SW 1271 (cell line): ENCODE data around the gene NAALADL1.
"Not testable (repeated sequence)": the region's sequence is repeated elsewhere in the genome, so short reads cannot be mapped to it uniquely, and the experiment has no call there.

Experiments used
- DNase-seq, 2 experiments: peaks; one replicate each; lab custom pipeline; 2025; lab: John Stamatoyannopoulos, UW

NAALADL1 gene

DNA sequence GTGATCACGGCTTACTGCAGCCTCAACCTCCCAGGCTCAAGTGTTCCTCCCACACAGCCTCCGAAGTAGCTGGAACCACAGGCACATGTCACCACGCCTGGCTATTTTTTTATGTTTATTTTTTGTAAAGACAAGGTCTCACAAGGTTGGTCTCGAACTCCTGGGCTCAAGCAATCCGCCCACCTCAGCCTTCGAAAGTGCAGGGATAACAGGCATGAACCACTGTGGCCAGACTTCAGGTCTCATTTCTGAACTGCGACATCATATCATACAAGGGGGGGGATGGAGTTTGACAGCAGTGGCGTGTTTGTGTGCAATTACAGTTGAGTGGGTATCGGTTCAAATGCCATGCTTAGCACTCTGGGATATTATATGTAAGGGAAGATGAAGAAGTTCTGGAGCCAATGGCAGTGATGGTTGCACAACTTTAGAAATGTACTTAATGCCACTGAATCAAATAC is 6.9 kb downstream of the NAALADL1 start:
- no peak for DNase-seq

GRCh38 chr11:65047581-65048422 is 10.6 kb downstream of the NAALADL1 start:
- no peak for DNase-seq

GRCh38 chr11:65045728-65046127 is 12.6 kb downstream of the NAALADL1 start:
- DNase-seq, result no peak

GRCh38 chr11:65045061-65045460 is 13.3 kb downstream of the NAALADL1 start:
- no peak for DNase-seq

GRCh38 chr11:65043881-65044501 is 14.4 kb downstream of the NAALADL1 start:
- no peak for DNase-seq

GRCh38 chr11:65042891-65043290 is 15.5 kb downstream of the NAALADL1 start:
- DNase-seq, result no peak

- peak; percentile 83 to 94 for DNase-seq
These were observed 17.3 kb downstream of the NAALADL1 start, which contains the start of gene SAC3D1 for GRCh38 chr11:65040847-65041622. Gene SAC3D1 (plus strand): TSS chr11:65041210. CDS start chr11:65041293, 83 bp downstream.

DNA sequence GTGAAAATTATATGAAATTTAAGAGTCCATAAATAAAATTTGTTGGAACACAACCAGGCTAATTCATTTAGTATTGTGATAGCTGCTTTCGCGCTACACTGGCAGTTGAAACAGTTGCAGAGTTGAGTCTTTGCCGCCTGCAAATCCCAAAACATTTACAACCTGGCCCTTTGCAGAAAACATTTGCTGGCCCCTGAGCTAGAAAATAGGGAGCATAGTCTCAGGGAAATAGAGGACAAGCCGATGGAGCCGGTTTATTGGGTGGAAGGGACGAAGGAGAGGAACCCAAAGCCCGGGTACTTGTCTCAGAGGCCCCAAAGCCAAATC is 17.9 kb downstream of the NAALADL1 start:
- DNase-seq, result no peak

DNA sequence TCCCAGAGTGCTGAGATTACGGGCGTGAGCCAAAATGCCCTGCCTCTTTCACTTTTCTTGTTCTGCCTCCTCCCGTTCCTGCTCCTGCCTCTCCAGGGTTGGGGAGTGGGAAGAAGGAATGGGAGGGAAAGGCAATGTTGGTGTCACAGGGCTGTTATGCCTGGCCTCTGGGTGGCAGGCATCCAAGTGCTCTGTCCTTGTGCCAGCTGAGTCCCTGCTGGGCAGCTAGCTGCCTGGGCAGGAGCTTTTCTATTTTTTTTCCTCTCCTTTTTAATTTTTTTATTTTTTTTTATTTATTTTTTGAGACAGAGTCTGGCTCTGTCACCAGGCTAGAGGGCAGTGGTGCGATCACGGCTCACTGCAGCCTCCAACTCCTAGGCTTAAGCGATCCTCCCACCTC is 21.4 kb downstream of the NAALADL1 start:
- DNase-seq, result no peak

DNA sequence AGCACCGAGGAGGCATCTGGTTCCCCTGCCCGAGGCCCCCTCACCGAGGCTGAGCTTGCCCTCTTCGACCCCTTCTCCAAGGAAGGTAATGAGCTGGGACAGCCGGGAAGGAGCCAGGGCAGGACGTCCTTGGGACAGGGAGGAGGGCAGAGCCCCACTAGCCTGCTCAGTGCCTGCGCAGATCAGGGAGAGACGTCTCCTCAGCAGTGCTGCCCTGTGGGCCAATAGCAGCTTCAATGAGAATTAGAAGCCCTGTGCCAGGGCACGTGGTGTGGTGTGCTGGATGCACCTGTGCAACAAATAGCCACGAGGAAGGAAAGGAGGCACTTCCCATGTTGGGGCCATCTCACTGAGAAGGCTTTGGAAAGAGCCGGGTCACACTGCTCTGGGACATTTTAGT is 22.8 kb downstream of the NAALADL1 start:
- no peak for DNase-seq

DNA sequence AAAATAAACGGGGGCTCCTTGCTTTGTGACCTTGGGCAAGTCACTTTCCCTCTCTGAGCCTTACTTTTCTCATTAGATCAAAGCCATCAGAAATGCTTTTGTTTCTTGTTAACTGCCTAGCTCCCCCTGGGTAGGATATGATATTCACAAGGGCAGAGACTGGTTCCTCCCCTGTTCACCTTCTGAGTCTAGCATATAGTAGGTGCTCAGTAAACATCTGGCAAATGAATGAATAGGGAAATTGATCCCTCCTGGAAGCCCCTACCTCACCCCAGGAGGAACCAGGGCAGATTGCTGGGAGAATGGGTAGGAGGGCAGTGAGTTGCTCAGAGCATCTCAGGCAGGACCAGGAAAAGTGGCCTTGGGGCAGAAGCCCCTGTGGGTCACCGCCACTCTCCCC is 23.9 kb downstream of the NAALADL1 start:
- no peak for DNase-seq

GRCh38 chr11:65032216-65032615 is 26.1 kb downstream of the NAALADL1 start:
- no peak for DNase-seq

- DNase-seq, result peak; percentile 87 to 97
These were observed 30.9 kb downstream of the NAALADL1 start, which contains the start of gene SNX15 for GRCh38 chr11:65027213-65028067. Gene SNX15 (plus strand): TSS chr11:65027439. CDS start chr11:65027538, 99 bp downstream.

- DNase-seq, result no peak
These were observed 31.5 kb downstream of the NAALADL1 start for GRCh38 chr11:65026810-65027209.

DNA sequence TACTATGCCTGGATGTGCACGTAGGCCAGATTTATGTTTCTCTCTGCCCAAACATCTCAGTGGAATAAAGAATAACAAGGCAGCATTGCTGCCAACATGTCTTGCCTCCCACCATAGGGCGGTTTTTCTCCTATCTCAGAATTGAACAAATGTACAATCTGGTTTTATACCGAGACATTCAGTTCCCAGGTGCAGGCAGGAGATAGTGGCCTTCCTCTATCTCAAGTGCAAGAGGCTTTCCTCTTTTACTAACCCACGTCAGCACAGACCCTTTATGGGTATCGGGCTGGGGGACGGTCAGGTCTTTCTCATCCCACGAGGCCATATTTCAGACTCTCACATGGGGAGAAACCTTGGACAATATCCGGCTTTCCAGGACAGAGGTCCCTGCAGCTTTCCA is 34.9 kb downstream of the NAALADL1 start:
- DNase-seq, result not testable (repeated sequence)

DNA sequence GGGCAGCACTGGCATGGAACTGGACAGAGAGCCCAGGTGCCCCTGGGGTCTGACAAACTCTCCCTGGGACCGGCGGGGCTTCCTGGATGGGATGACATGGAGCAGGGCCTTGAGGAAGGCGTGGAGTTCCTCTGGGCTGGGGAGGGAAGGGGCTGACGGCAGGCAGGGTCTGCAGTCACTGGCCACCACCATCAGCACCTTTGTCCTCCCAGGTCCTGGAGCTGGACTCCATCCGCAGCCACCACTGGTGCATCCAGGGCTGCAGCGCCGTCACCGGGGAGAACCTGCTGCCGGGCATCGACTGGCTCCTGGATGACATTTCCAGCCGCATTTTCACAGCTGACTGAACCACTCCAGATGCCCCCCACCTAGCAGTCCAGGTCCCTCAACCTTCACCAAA is 36.8 kb downstream of the NAALADL1 start:
- DNase-seq, result no peak

- no peak for DNase-seq
These were observed 37.4 kb downstream of the NAALADL1 start for GRCh38 chr11:65021003-65021402.

DNA sequence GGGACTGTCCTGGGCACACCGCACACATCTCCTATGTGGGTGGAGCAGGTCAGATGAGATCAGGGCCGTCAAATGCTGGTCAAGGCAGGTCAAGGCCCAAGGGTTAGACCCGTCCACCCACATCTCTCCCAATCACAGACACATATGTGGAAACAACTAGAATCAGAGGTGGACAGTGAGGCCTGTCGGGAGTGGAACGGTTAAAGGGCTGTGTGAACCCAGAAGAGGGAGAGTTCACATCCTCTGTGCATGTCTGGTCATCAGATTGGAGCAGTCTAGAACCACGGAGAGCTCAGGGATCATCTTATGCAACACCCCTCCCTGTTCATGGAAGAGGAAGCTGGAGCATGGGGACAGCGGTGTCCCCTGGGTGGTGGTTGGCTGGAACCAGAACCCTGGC is 38.5 kb downstream of the NAALADL1 start:
- no peak for DNase-seq

GRCh38 chr11:65017937-65018336 is 40.4 kb downstream of the NAALADL1 start:
- DNase-seq, result no peak

DNA sequence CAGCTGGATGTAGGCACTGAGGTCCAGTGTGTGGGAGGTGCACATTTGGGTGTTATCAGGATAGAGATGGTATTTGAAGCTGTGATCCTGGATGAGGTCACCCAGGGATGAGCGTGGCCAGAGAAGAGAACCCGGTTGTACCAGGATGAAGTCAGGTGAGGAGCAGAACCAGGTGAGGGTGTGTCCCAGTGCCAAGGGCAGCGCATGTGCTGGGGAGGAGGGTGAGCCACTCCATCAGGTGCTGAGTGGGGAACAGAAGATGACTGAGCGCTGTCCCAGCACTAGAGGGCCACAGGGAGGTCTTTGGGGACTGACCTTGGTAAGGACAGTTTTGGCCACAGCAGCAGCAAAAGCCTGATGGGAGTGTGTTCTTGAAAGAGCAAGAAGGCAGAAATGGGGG is 41.6 kb downstream of the NAALADL1 start:
- DNase-seq, result no peak

- DNase-seq, result no peak
These were observed 43.6 kb downstream of the NAALADL1 start for GRCh38 chr11:65014726-65015227.
